Measurements from ENCODE around the gene HIVEP1. TPM values are rescaled to one million over a fixed set of nuclear protein-coding genes. Genes with fewer than 3 reads are reported as not detected.

HIVEP1 gene
- total and polyA plus RNA-seq, 2 of the 13 experiments (the other 11 are each of a cell fraction or from before 2014, with no cell fraction given) = 7.4 to 9.9 TPM

- no peak for TF ChIP-seq KIAA2018 (CRISPR knock-in tag; IDR thresholded peaks at IDR 0.05; ENCODE audit: borderline replicate concordance)
- no peak for TF ChIP-seq CEBPZ (IDR thresholded peaks at IDR 0.05; ENCODE audit: low read length)
- no peak for TF ChIP-seq CCDC6 (CRISPR knock-in tag; IDR thresholded peaks at IDR 0.05)
- peak; percentile 72 for TF ChIP-seq SAP130 (CRISPR knock-in tag; IDR thresholded peaks at IDR 0.05; ENCODE audit: low read depth)
- no peak for TF ChIP-seq ATF2 (CRISPR knock-in tag; IDR thresholded peaks at IDR 0.05)
- TF ChIP-seq GPN1 (CRISPR knock-in tag; IDR thresholded peaks at IDR 0.05; ENCODE audit: borderline replicate concordance) = no peak
- TF ChIP-seq ZNF639 (CRISPR knock-in tag; conservative IDR thresholded peaks at IDR 0.05) = no peak
- no peak for TF ChIP-seq ZNF282 (IDR thresholded peaks at IDR 0.05; ENCODE audit: partially characterized antibody)
- peak; percentile 10; the same call in 1 of the 2 replicates for TF ChIP-seq GATA4 (IDR thresholded peaks at IDR 0.05; ENCODE audit: borderline replicate concordance, low read depth)
- no peak for TF ChIP-seq ESRRA (CRISPR knock-in tag; IDR thresholded peaks at IDR 0.05; ENCODE audit: low read depth)
- no peak for TF ChIP-seq ZSCAN5A (CRISPR knock-in tag; IDR thresholded peaks at IDR 0.05; ENCODE audit: borderline replicate concordance)
- TF ChIP-seq ARHGAP35 (CRISPR knock-in tag; IDR thresholded peaks at IDR 0.05; ENCODE audit: borderline replicate concordance) = no peak
Observed at GRCh38 chr6:12012558-12013306, 620 bp downstream of the HIVEP1 start (continued).

All from HepG2 (cell line).